HUDEP-2 (cell line): ENCODE data around the gene TRUB1.
A peak's percentile ranks its signal among the peaks of the same experiment; 100 is the strongest.
"Not testable (repeated sequence)": the region's sequence is repeated elsewhere in the genome, so short reads cannot be mapped to it uniquely, and the experiment has no call there.

Source experiments
- DNase-seq, 76 experiments: peaks; one replicate each; lab custom pipeline; 2025; ENCODE audit not compliant: unreplicated experiment in 76 of 76; lab: John Stamatoyannopoulos, UW

TRUB1 gene

GRCh38 chr10:114937962-114938855, at the start of gene TRUB1:
TRUB1 (plus strand) TSS chr10:114938195; CDS start chr10:114938254, 59 bp downstream.
- peak in 74 of 76 experiments; percentile 44 to 91 (median 78) for DNase-seq

- DNase-seq: no peak
Measured at GRCh38 chr10:114893251-114893650, 44.7 kb upstream of the TRUB1 start.

- no peak for DNase-seq
Measured at GRCh38 chr10:114894911-114895310, 43.1 kb upstream of the TRUB1 start.

- not testable (repeated sequence) for DNase-seq
Measured at GRCh38 chr10:114897011-114897410, 41.0 kb upstream of the TRUB1 start.

- DNase-seq: no peak
Measured at GRCh38 chr10:114897593-114897992, 40.4 kb upstream of the TRUB1 start.

- DNase-seq: no peak
Measured at GRCh38 chr10:114899982-114900381, 38.0 kb upstream of the TRUB1 start.

GRCh38 chr10:114900658-114901057, 37.3 kb upstream of the TRUB1 start:
- no peak for DNase-seq

GRCh38 chr10:114902151-114902550, 35.8 kb upstream of the TRUB1 start:
- DNase-seq: no peak

- DNase-seq: no peak
Measured at GRCh38 chr10:114905450-114905849, 32.5 kb upstream of the TRUB1 start.

GRCh38 chr10:114906981-114907380, 31.0 kb upstream of the TRUB1 start:
- DNase-seq: no peak

- DNase-seq: no peak
Measured at GRCh38 chr10:114908896-114909295, 29.1 kb upstream of the TRUB1 start.

- no peak for DNase-seq
Measured at GRCh38 chr10:114911052-114911711, 26.8 kb upstream of the TRUB1 start.

GRCh38 chr10:114911801-114912469, 26.1 kb upstream of the TRUB1 start:
- DNase-seq: no peak

- no peak for DNase-seq
Measured at GRCh38 chr10:114912470-114912859, 25.5 kb upstream of the TRUB1 start.

- no peak for DNase-seq
Measured at GRCh38 chr10:114914560-114914959, 23.4 kb upstream of the TRUB1 start.

GRCh38 chr10:114915294-114915693, 22.7 kb upstream of the TRUB1 start:
- no peak for DNase-seq

GRCh38 chr10:114916653-114917052, 21.3 kb upstream of the TRUB1 start:
- DNase-seq: no peak

GRCh38 chr10:114917459-114917858, 20.5 kb upstream of the TRUB1 start:
- DNase-seq: no peak

- DNase-seq: no peak
Measured at GRCh38 chr10:114917927-114918672, 19.9 kb upstream of the TRUB1 start.

- DNase-seq: no peak
Measured at GRCh38 chr10:114920459-114920858, 17.5 kb upstream of the TRUB1 start.

GRCh38 chr10:114922003-114922402, 16.0 kb upstream of the TRUB1 start:
- DNase-seq: no peak
